C4-2B (cell line): ENCODE data around the gene GLOD4.
"Not testable (repeated sequence)": the region's sequence is repeated elsewhere in the genome, so short reads cannot be mapped to it uniquely, and the experiment has no call there.

Source experiments
- H3K27ac ChIP-seq: fragments of 450-650 bp; 2 replicates; pipeline ENCODE4 v1.5.1; 2017
- ZFX ChIP-seq: fragments of 450-650 bp; IDR thresholded peaks from 2 replicates; pipeline ENCODE4 v1.6.1; 2017
- TF ChIP-seq, protein P1 (sequence below): fragments of 450-650 bp; conservative IDR thresholded peaks from 2 replicates; pipeline ENCODE4 v1.5.1; 2017; ENCODE audit warnings: mild to moderate bottlenecking

The GLOD4 gene

DNA sequence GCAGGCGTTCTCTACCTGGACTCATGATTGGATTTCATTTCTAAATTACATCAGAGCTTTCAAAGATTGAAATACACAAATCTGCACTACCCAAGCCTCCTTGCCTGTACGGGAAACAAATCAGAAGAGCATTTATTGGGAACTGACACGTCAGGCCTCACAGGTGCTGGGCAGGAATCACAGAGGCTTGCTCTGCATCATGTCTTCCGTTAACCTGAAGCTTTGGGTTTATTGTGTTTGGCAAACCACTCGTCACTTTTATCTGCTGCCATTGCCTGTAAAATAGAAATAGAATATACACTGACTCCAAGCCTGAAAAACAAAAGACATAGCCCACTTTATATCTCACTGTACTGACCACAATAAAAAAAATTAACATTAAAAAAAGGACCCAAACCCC is 22.1 kb downstream of the GLOD4 start:
- TF ChIP-seq, protein P1, sequence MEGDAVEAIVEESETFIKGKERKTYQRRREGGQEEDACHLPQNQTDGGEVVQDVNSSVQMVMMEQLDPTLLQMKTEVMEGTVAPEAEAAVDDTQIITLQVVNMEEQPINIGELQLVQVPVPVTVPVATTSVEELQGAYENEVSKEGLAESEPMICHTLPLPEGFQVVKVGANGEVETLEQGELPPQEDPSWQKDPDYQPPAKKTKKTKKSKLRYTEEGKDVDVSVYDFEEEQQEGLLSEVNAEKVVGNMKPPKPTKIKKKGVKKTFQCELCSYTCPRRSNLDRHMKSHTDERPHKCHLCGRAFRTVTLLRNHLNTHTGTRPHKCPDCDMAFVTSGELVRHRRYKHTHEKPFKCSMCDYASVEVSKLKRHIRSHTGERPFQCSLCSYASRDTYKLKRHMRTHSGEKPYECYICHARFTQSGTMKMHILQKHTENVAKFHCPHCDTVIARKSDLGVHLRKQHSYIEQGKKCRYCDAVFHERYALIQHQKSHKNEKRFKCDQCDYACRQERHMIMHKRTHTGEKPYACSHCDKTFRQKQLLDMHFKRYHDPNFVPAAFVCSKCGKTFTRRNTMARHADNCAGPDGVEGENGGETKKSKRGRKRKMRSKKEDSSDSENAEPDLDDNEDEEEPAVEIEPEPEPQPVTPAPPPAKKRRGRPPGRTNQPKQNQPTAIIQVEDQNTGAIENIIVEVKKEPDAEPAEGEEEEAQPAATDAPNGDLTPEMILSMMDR: no peak
- TF ChIP-seq ZFX: no peak
- H3K27ac ChIP-seq: no peak overlapping the region

DNA sequence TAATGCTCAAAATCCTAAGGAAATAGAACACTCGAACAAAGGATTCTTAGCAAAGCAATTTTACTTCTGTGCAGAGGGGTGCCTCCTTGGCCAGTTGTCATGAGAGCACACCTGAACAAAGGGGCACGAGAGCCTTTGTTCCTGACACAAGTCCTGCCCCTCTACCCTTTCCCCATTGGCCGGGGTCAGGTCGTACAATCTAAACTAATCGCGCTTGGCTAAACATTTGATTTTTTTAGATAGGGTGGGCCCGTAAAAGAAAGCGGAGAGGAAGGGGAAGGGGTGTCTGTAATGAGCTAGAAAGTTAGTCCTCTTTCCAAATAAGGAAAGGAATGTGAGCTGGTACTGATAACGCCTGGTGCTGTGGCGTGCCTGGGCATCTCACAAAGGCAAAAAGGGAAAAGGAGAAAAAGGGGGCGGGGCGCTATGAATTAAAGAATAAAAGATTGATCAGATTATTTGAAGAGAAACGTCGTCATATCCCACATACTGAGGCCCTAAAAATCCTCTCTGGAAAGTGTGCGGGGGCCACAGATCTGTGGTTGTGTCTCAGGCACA is 26.0 kb downstream of the GLOD4 start:
- not testable (repeated sequence) for H3K27ac ChIP-seq

DNA sequence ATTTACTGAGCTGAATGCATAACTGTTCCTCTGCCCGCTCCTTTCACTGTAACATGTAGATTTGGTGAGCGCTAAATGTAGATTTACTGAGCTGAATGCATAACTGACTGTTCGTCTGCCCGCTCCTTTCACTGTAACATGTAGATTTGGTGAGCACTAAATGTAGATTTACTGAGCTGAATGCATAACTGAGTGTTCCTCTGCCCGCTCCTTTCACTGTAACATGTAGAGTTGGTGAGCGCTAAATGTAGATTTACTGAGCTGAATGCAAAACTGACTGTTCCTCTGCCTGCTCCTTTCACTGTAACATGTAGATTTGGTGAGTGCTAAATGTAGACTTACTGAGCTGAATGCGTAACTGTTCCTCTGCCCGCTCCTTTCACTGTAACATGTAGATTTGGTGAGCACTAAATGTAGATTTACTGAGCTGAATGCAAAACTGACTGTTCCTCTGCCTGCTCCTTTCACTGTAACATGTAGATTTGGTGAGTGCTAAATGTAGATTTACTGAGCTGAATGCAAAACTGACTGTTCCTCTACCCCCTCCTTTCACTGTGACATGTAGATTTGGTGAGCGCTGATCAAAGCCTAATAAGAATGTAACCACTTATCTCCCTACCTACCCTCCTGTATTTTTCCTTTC is 26.6 kb downstream of the GLOD4 start:
- H3K27ac ChIP-seq: not testable (repeated sequence)

DNA sequence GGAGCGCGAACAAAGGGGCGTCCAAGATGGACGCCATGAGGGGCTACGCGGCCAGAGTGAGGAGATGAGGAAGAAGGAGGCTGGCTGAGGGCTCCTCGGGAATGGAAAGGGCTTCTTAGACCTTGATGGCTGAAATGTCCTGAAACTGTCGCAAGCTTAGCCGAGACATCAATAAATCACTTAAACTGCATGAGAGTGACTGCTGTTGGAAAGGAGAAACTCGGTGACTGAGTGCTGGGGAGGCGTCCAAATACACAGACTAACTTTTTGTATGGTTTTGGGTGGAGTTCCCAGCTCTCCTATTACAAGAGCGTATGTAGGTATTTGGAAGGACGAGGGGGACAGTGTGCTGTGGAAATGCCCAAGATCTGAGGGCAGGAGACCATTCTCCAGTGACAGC is 28.7 kb downstream of the GLOD4 start:
- H3K27ac ChIP-seq: no peak overlapping the region
- TF ChIP-seq, protein P1: no peak
- TF ChIP-seq ZFX: no peak

- peak overlapping the region; percentile 98 for H3K27ac ChIP-seq
- no peak for TF ChIP-seq ZFX
- TF ChIP-seq, protein P1: peak; percentile 50; the same call in 1 of the 2 replicates
Measured at GRCh38 chr17:752620-753219, 29.4 kb downstream of the GLOD4 start.

GRCh38 chr17:752002-752619 is 30.0 kb downstream of the GLOD4 start, which contains the start of gene GEMIN4:
GEMIN4 (minus strand) TSS chr17:752264; CDS start chr17:752142, 122 bp downstream.
- peak; percentile 83 for TF ChIP-seq ZFX
- TF ChIP-seq, protein P1: peak; percentile 95

GRCh38 chr17:751269-752001 is 30.6 kb downstream of the GLOD4 start:
- no peak for TF ChIP-seq ZFX
- TF ChIP-seq, protein P1: no peak
- H3K27ac ChIP-seq: peak overlapping the region; percentile 98

More at GRCh38 chr17:752002-752619, 30.0 kb downstream of the GLOD4 start, which contains the start of gene GEMIN4:
- peak within 1 kb of the TSS; percentile 98 for H3K27ac ChIP-seq
